Epithelial cell of proximal tubule (primary cell): ENCODE data around the gene PIM1. TPM values are rescaled to one million over a fixed set of nuclear protein-coding genes. Genes with fewer than 3 reads are reported as not detected.
A peak's percentile ranks its signal among the peaks of the same experiment; 100 is the strongest.

Experiments
- DNase-seq: peaks from one replicate; pipeline ENCODE4 v3.0.0-alpha.2; 2011; ENCODE audit warnings: low read depth
- H3K4me3 ChIP-seq: 2 replicates; pipeline ENCODE4 v1.5.1; 2011; ENCODE audit warnings: low read depth, mild to moderate bottlenecking, low read length
- total RNA-seq: library from RNA; depleted of rRNA; stranded (reverse); fragments of >200 nt; gene quantifications from 2 replicates; pipeline ENCODE4 v1.2.3, GENCODE V29; 2015
- TF ChIP-seq, protein P1 (sequence below): conservative IDR thresholded peaks from 2 replicates; pipeline ENCODE4 v1.5.1; 2012; ENCODE audit warnings: low read depth, mild to moderate bottlenecking, low read length

The PIM1 gene
- total RNA-seq, 1 donor from 2014 or later, result 25.9 TPM

DNA sequence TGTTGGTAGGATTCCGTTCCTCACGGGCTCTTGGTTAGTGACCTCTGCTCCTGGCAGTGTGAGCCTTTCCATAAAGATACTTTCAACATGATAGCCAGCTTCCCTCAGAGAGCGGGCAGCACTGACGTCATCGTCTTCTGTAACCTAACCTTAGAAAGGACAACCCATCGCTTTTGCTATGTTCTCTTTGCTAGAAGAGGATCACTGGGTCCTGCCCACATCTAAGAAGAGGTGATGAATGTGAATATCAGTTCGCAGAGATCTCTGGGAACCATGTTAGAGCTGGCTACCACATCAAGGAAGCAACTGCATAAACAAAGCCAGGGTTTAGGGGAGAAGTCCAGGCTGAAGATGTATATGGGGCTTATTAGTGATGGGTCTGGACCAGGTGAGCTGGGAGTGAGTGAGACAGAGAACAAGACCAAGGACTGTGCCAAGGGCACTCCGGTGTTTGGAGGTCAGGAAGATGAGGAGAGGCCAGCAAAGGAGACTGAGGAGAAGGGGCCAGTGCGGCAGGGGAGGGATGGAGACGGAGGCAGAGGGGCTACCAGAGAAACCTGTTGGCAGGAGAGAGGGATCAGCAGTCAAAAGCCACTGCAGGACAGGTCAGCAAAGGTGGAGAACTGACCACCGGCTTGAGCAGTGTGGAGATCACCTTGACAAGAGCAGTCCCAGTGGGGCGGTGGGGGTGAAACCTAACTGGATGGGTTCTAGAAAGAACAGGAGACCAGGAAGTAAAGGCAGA, 39.7 kb downstream of the PIM1 start:
- TF ChIP-seq, protein P1, sequence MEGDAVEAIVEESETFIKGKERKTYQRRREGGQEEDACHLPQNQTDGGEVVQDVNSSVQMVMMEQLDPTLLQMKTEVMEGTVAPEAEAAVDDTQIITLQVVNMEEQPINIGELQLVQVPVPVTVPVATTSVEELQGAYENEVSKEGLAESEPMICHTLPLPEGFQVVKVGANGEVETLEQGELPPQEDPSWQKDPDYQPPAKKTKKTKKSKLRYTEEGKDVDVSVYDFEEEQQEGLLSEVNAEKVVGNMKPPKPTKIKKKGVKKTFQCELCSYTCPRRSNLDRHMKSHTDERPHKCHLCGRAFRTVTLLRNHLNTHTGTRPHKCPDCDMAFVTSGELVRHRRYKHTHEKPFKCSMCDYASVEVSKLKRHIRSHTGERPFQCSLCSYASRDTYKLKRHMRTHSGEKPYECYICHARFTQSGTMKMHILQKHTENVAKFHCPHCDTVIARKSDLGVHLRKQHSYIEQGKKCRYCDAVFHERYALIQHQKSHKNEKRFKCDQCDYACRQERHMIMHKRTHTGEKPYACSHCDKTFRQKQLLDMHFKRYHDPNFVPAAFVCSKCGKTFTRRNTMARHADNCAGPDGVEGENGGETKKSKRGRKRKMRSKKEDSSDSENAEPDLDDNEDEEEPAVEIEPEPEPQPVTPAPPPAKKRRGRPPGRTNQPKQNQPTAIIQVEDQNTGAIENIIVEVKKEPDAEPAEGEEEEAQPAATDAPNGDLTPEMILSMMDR, result no peak
- no peak for DNase-seq
- H3K4me3 ChIP-seq, result no peak overlapping the region

DNA sequence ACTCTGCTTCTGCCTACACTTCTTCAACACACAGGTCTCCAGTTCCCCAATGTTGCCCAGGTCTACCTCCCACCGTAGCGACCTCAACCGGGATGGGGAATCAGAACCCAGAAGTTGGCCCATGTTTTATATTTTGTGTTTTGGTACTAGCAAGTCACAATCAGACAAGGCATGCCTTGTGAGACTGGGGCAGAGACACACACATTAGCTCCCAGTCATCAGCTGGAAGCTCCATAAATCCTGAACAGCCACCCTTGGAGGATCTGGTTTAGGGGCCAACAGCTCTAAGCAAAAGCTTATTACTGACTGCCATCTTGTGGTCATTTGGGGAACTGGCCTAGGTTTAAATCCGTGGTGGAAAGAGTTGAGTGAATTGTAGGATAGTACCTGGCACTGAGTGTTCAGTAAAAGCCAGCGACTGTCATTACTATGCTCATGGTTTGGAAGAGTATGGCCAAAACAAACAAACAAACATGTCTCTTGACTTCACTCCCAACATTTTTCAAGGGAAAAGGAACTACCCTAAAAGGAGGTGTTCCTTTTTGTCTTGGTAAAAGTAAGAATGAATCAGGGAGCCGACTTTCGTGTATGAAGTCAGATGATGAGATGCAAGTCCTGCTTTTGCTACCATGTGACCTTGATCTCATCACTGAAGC, 40.5 kb downstream of the PIM1 start:
- TF ChIP-seq, protein P1, result peak; percentile 95
- H3K4me3 ChIP-seq, result no peak overlapping the region
- DNase-seq, result peak; percentile 45

- TF ChIP-seq, protein P1, result no peak
- H3K4me3 ChIP-seq, result no peak overlapping the region
- DNase-seq, result no peak
These were observed 42.3 kb downstream of the PIM1 start for GRCh38 chr6:37212268-37212667.

GRCh38 chr6:37218061-37218460, 48.1 kb downstream of the PIM1 start:
- no peak for DNase-seq
- TF ChIP-seq, protein P1, result no peak
- no peak overlapping the region for H3K4me3 ChIP-seq

DNA sequence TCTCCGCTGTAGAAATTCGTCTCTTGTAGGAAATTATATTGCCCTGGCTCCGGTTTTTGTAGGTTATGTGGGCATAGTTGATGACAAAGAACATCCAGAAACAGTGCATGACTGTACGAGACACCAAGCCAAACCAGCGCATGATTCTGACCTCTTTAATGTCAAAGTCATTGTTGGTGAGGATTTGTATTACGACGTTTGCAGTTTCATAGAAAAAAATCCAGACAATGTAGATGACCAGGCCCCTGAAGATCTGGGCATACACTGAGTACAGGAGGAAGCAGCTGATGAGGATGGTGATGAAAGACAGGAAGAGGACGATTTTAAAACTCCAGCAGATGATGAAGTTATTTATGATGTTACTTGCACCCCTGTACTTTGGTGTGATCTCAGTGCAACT, 48.6 kb downstream of the PIM1 start:
- TF ChIP-seq, protein P1, result no peak
- H3K4me3 ChIP-seq, result no peak overlapping the region
- DNase-seq, result no peak

GRCh38 chr6:37221585-37222124, 51.7 kb downstream of the PIM1 start:
- no peak for DNase-seq
- TF ChIP-seq, protein P1, result no peak
- H3K4me3 ChIP-seq, result peak overlapping the region; percentile 61
